Trophoblast cell (in vitro differentiated cells and primary cell): ENCODE measurements around the gene PDE4B.

Experiments used
- DNase-seq, 2 donors: peaks; one replicate each; pipeline ENCODE4 v3.0.0-alpha.2; 2016
- H2AFZ ChIP-seq: 2 replicates; pipeline ENCODE4 v1.6.1; 2013; ENCODE audit warnings: low read length, moderate library complexity, mild to moderate bottlenecking; ENCODE audit not compliant: insufficient read depth, poor library complexity
- H2AK5ac ChIP-seq: 2 replicates; pipeline ENCODE4 v1.6.1; 2013; ENCODE audit warnings: mild to moderate bottlenecking, low read length
- H2BK120ac ChIP-seq: 2 replicates; pipeline ENCODE4 v1.6.1; 2013; ENCODE audit warnings: low read length, mild to moderate bottlenecking, moderate library complexity; ENCODE audit not compliant: insufficient read depth, poor library complexity
- H2BK12ac ChIP-seq: 2 replicates; pipeline ENCODE4 v1.6.1; 2013; ENCODE audit warnings: mild to moderate bottlenecking, low read length, moderate library complexity
- H2BK5ac ChIP-seq: 2 replicates; pipeline ENCODE4 v1.6.1; 2013; ENCODE audit warnings: low read length, low read depth, moderate library complexity, mild to moderate bottlenecking; ENCODE audit not compliant: poor library complexity
- H3K14ac ChIP-seq: 2 replicates; pipeline ENCODE4 v1.6.1; 2013; ENCODE audit warnings: mild to moderate bottlenecking, low read length
- H3K18ac ChIP-seq: 2 replicates; pipeline ENCODE4 v1.6.1; 2013; ENCODE audit warnings: mild to moderate bottlenecking, low read length
- H3K23ac ChIP-seq: 2 replicates; pipeline ENCODE4 v1.6.1; 2013; ENCODE audit warnings: low read length
- H3K27ac ChIP-seq: 2 replicates; pipeline ENCODE4 v1.5.1; 2013; ENCODE audit warnings: low read depth, mild to moderate bottlenecking, inconsistent platforms, low read length, moderate library complexity
- H3K27me3 ChIP-seq: 2 replicates; pipeline ENCODE4 v1.6.1; 2013; ENCODE audit warnings: inconsistent platforms, mild to moderate bottlenecking, low read length, moderate library complexity; ENCODE audit not compliant: insufficient read depth
- H3K36me3 ChIP-seq, 2 experiments: 1 replicate in 1 of 2; 2 replicates in 1 of 2; pipeline ENCODE4 v1.6.1; 2013; ENCODE audit warnings: low read length in 2 of 2, mild to moderate bottlenecking in 2 of 2, moderate library complexity in 1 of 2; ENCODE audit not compliant: insufficient read depth in 2 of 2, control insufficient read depth in 1 of 2
- H3K4ac ChIP-seq: 2 replicates; pipeline ENCODE4 v1.6.1; 2013; ENCODE audit warnings: low read depth, mild to moderate bottlenecking, low read length, moderate library complexity
- H3K4me1 ChIP-seq, 2 experiments: 1 replicate in 1 of 2; 2 replicates in 1 of 2; pipeline ENCODE4 v1.6.1; 2013; ENCODE audit warnings: low read length in 2 of 2, mild to moderate bottlenecking in 2 of 2, moderate library complexity in 1 of 2; ENCODE audit not compliant: insufficient read depth in 2 of 2, control insufficient read depth in 1 of 2
- H3K4me2 ChIP-seq: 2 replicates; pipeline ENCODE4 v1.6.1; 2013; ENCODE audit warnings: inconsistent platforms, mild to moderate bottlenecking, low read length, moderate library complexity
- H3K4me3 ChIP-seq: 2 replicates; pipeline ENCODE4 v1.5.1; 2013; ENCODE audit warnings: mild to moderate bottlenecking, low read depth, low read length, inconsistent platforms
- H3K79me1 ChIP-seq: one replicate; pipeline ENCODE4 v1.6.1; 2013; ENCODE audit warnings: low read length
- H3K79me2 ChIP-seq: 2 replicates; pipeline ENCODE4 v1.6.1; 2013; ENCODE audit warnings: low read length, mild to moderate bottlenecking; ENCODE audit not compliant: control insufficient read depth, insufficient read depth, poor library complexity
- H3K9ac ChIP-seq: 2 replicates; pipeline ENCODE4 v1.6.1; 2013; ENCODE audit warnings: mild to moderate bottlenecking, low read length
- H3K9me3 ChIP-seq: 2 replicates; pipeline ENCODE4 v1.6.1; 2013; ENCODE audit warnings: low read depth, mild to moderate bottlenecking, control low read depth, inconsistent platforms, low read length; ENCODE audit not compliant: insufficient read depth
- H4K12ac ChIP-seq: 2 replicates; pipeline ENCODE4 v1.6.1; 2013; ENCODE audit warnings: low read depth, mild to moderate bottlenecking, low read length, moderate library complexity
- H4K8ac ChIP-seq: 2 replicates; pipeline ENCODE4 v1.6.1; 2013; ENCODE audit warnings: low read depth, mild to moderate bottlenecking, low read length, moderate library complexity
- H4K91ac ChIP-seq: one replicate; pipeline ENCODE4 v1.6.1; 2013; ENCODE audit warnings: low read depth, mild to moderate bottlenecking, low read length, moderate library complexity
- WGBS: extraction: QIAGEN DNeasy Blood & Tissue Kit; methylation state at CpG from one replicate; pipeline ENCODE4 v1.1.7; 2013; ENCODE audit warnings: missing lambda C conversion rate; ENCODE audit not compliant: insufficient read length, insufficient coverage; ENCODE audit errors: extremely low coverage; 5-methylcytosine and 5-hydroxymethylcytosine counted together

The PDE4B gene

GRCh38 chr1:65836686-65837085 lies 44.0 kb downstream of the PDE4B start:
- H3K9me3 ChIP-seq: no peaks in the 10 kb centered on the region
- DNase-seq: no peak
- H3K18ac ChIP-seq: no peak overlapping the region
- H3K79me1 ChIP-seq: no peaks in the 10 kb centered on the region
- WGBS: no CpG with 5 or more reads among the region's 3 CpGs
- no peak overlapping the region for H2AFZ ChIP-seq
- H2BK12ac ChIP-seq: no peak overlapping the region
- no peaks in the 10 kb centered on the region for H3K4me1 ChIP-seq
- no peak overlapping the region for H3K4ac ChIP-seq
- no peak overlapping the region for H4K12ac ChIP-seq
- H2AK5ac ChIP-seq: no peak overlapping the region
- H3K9ac ChIP-seq: no peak overlapping the region
- no peaks in the 10 kb centered on the region for H3K36me3 ChIP-seq
- no peak overlapping the region for H3K14ac ChIP-seq
- H2BK5ac ChIP-seq: no peak overlapping the region
- no peak overlapping the region for H3K4me2 ChIP-seq
- H3K79me2 ChIP-seq: no peaks in the 10 kb centered on the region
- no peak overlapping the region for H2BK120ac ChIP-seq
- H3K23ac ChIP-seq: no peak overlapping the region
- H4K91ac ChIP-seq: no peak overlapping the region
- no peak overlapping the region for H3K27ac ChIP-seq
- no peaks in the 10 kb centered on the region for H3K27me3 ChIP-seq
- no peak overlapping the region for H4K8ac ChIP-seq
- H3K4me3 ChIP-seq: no peak overlapping the region

GRCh38 chr1:65840683-65841082 lies 48.0 kb downstream of the PDE4B start:
- Histone ChIP-seq H3K27me3 (no peaks in the 10 kb centered on the region), H2AK5ac (no peak overlapping the region), H3K23ac (no peak overlapping the region), H3K4me1 (no peaks in the 10 kb centered on the region), H3K18ac (no peak overlapping the region), H3K36me3 (no peaks in the 10 kb centered on the region), H3K4ac (no peak overlapping the region), H3K79me1 (no peaks in the 10 kb centered on the region), H3K9ac (no peak overlapping the region), H3K4me3 (no peak overlapping the region), H2BK12ac (no peak overlapping the region), H4K8ac (no peak overlapping the region), H2BK120ac (no peak overlapping the region), H4K12ac (no peak overlapping the region), H3K27ac (no peak overlapping the region), H3K9me3 (no peaks in the 10 kb centered on the region), H4K91ac (no peak overlapping the region), H3K79me2 (no peaks in the 10 kb centered on the region), H2AFZ (no peak overlapping the region), H2BK5ac (no peak overlapping the region), H3K4me2 (no peak overlapping the region), H3K14ac (no peak overlapping the region)
- DNase-seq: no peak
- no CpG with 5 or more reads among the region's 7 CpGs for WGBS

- DNase-seq: no peak
- H4K12ac ChIP-seq: no peak overlapping the region
- no peak overlapping the region for H2AK5ac ChIP-seq
- no peak overlapping the region for H3K23ac ChIP-seq
- no peak overlapping the region for H2BK120ac ChIP-seq
- no peaks in the 10 kb centered on the region for H3K9me3 ChIP-seq
- H3K27ac ChIP-seq: no peak overlapping the region
- H3K4ac ChIP-seq: no peak overlapping the region
- no peak overlapping the region for H3K9ac ChIP-seq
- no peak overlapping the region for H2AFZ ChIP-seq
- no peak overlapping the region for H4K8ac ChIP-seq
- H4K91ac ChIP-seq: no peak overlapping the region
- no CpG with 5 or more reads among the region's 4 CpGs for WGBS
- H3K79me2 ChIP-seq: no peaks in the 10 kb centered on the region
- H2BK12ac ChIP-seq: no peak overlapping the region
- H3K4me2 ChIP-seq: no peak overlapping the region
- no peaks in the 10 kb centered on the region for H3K27me3 ChIP-seq
- H3K79me1 ChIP-seq: no peaks in the 10 kb centered on the region
- no peak overlapping the region for H3K18ac ChIP-seq
- no peak overlapping the region for H2BK5ac ChIP-seq
- no peak overlapping the region for H3K4me3 ChIP-seq
- H3K36me3 ChIP-seq: no peaks in the 10 kb centered on the region
- H3K4me1 ChIP-seq: no peaks in the 10 kb centered on the region
- no peak overlapping the region for H3K14ac ChIP-seq
Observed at GRCh38 chr1:65844296-65844695, 51.6 kb downstream of the PDE4B start.

GRCh38 chr1:65844821-65845534 lies 52.3 kb downstream of the PDE4B start:
- Histone ChIP-seq H3K9ac (no peak overlapping the region), H2BK12ac (no peak overlapping the region), H4K12ac (no peak overlapping the region), H3K14ac (no peak overlapping the region), H3K27me3 (no peaks in the 10 kb centered on the region), H4K91ac (no peak overlapping the region), H3K27ac (no peak overlapping the region), H3K79me2 (no peaks in the 10 kb centered on the region), H2AK5ac (no peak overlapping the region), H3K4me1 (no peaks in the 10 kb centered on the region), H2BK5ac (no peak overlapping the region), H3K4me3 (no peak overlapping the region), H4K8ac (no peak overlapping the region), H3K9me3 (no peaks in the 10 kb centered on the region), H3K4me2 (no peak overlapping the region), H2BK120ac (no peak overlapping the region), H3K79me1 (no peaks in the 10 kb centered on the region), H2AFZ (no peak overlapping the region), H3K36me3 (no peaks in the 10 kb centered on the region), H3K18ac (no peak overlapping the region), H3K23ac (no peak overlapping the region), H3K4ac (no peak overlapping the region)
- DNase-seq: no peak
- no CpG with 5 or more reads among the region's 3 CpGs for WGBS
